PC-3 (cell line): Measurements from ENCODE around the gene MEI1. TPM values are rescaled to one million over a fixed set of nuclear protein-coding genes. Genes with fewer than 3 reads are reported as not detected.
"Not testable (repeated sequence)": the region's sequence is repeated elsewhere in the genome, so short reads cannot be mapped to it uniquely, and the experiment has no call there.

ENCODE experiments used
- ATAC-seq: fragments of 200-7000 bp; cut with Tn5 transposase; 2 replicates; pipeline ENCODE4 v1.9.1; 2020; ENCODE audit warnings: mild to moderate bottlenecking, moderate library complexity
- BruUV-seq: library from RNA; stranded (reverse); fragments of 400-500 nt; replicated peaks from 2 replicates; lab custom pipeline; 2021; lab: Mats Ljungman, UMichigan
- CTCF ChIA-PET: fragments of 300-600 bp; sonication (Branson Sonifier 250); formaldehyde crosslinking; loops from one replicate; lab custom pipeline; 2022; ENCODE audit warnings: antibody characterized with exemption; lab: Charles Lee
- POLR2A ChIA-PET: fragments of 300-600 bp; sonication (Branson Sonifier 250); formaldehyde crosslinking; loops from one replicate; lab custom pipeline; 2022; ENCODE audit warnings: antibody characterized with exemption; ENCODE audit not compliant: unreplicated experiment; lab: Charles Lee
- DNase-seq: peaks from one replicate; pipeline ENCODE4 v3.0.0-alpha.2; 2015
- H2AFZ ChIP-seq: fragments of 300-600 bp; sonication (generic); 2 replicates; pipeline ENCODE4 v1.6.0; 2016; ENCODE audit warnings: antibody characterized with exemption, low read length
- H3F3A ChIP-seq: fragments of 300-600 bp; sonication (generic); one replicate; pipeline ENCODE4 v1.6.0; 2017; ENCODE audit warnings: antibody characterized with exemption, low read length, control low read depth, mild to moderate bottlenecking; ENCODE audit not compliant: unreplicated experiment
- H3K27ac ChIP-seq: fragments of 300-600 bp; sonication (generic); 2 replicates; pipeline ENCODE4 v1.5.1; 2016; ENCODE audit warnings: mild to moderate bottlenecking, low read length
- H3K27me3 ChIP-seq: fragments of 300-600 bp; sonication (generic); 2 replicates; pipeline ENCODE4 v1.6.1; 2016; ENCODE audit warnings: low read length, mixed read lengths
- H3K36me3 ChIP-seq: fragments of 300-600 bp; sonication (generic); 2 replicates; pipeline ENCODE4 v1.6.1; 2016; ENCODE audit warnings: low read depth, mixed run types, low read length, mixed read lengths
- H3K4me1 ChIP-seq: fragments of 300-600 bp; sonication (generic); 2 replicates; pipeline ENCODE4 v1.5.1; 2016; ENCODE audit warnings: low read length; ENCODE audit not compliant: insufficient read depth
- H3K4me2 ChIP-seq: fragments of 300-600 bp; sonication (generic); 2 replicates; pipeline ENCODE4 v1.6.0; 2016; ENCODE audit warnings: low read length
- H3K4me3 ChIP-seq: fragments of 300-600 bp; sonication (generic); 2 replicates; pipeline ENCODE4 v1.5.1; 2016; ENCODE audit warnings: mild to moderate bottlenecking, low read length, mixed read lengths
- H3K79me2 ChIP-seq: fragments of 300-600 bp; sonication (generic); 2 replicates; pipeline ENCODE4 v1.6.1; 2017; ENCODE audit warnings: low read length, mixed read lengths
- H3K9ac ChIP-seq: fragments of 300-600 bp; sonication (generic); 2 replicates; pipeline ENCODE4 v1.6.0; 2016; ENCODE audit warnings: mild to moderate bottlenecking, low read length
- H3K9me2 ChIP-seq: fragments of 300-600 bp; sonication (generic); replicated peaks from 2 replicates; pipeline ENCODE4 v1.6.1; 2016; ENCODE audit warnings: mixed run types, low read length, mixed read lengths
- H3K9me3 ChIP-seq: fragments of 300-600 bp; sonication (generic); 2 replicates; pipeline ENCODE4 v1.6.1; 2016; ENCODE audit warnings: low read length, mixed read lengths
- H4K20me1 ChIP-seq: fragments of 300-600 bp; sonication (generic); 2 replicates; pipeline ENCODE4 v1.6.1; 2016; ENCODE audit warnings: low read length, mixed read lengths
- CTCF ChIP-seq: fragments of 300-600 bp; sonication (generic); conservative IDR thresholded peaks from 2 replicates; pipeline ENCODE4 v1.5.1; 2017; ENCODE audit warnings: antibody characterized with exemption, low read depth, mild to moderate bottlenecking, low read length
- EZH2 ChIP-seq: fragments of 300-600 bp; sonication (generic); IDR thresholded peaks from one replicate; pipeline ENCODE4 v1.6.1; 2017; ENCODE audit warnings: antibody characterized with exemption, mild to moderate bottlenecking, low read length; ENCODE audit not compliant: unreplicated experiment
- EZH2phosphoT487 ChIP-seq: fragments of 300-600 bp; sonication (generic); IDR thresholded peaks from 2 replicates; pipeline ENCODE4 v1.6.1; 2018; ENCODE audit warnings: mild to moderate bottlenecking, antibody characterized with exemption, low read length, borderline replicate concordance
- intact Hi-C: fragments of 100-400 bp; cut with micrococcal nuclease; formaldehyde crosslinking; loops from 2 replicates; pipeline ENCODE4 v1.9.0; 2023
- total RNA-seq: library from RNA; depleted of rRNA; stranded (reverse); fragments of >200 nt; gene quantifications from 2 replicates; pipeline ENCODE4 v1.2.3, GENCODE V29; 2014

The MEI1 gene
- total RNA-seq, 1 experiment from 2014 or later, result 1.4 TPM

DNA sequence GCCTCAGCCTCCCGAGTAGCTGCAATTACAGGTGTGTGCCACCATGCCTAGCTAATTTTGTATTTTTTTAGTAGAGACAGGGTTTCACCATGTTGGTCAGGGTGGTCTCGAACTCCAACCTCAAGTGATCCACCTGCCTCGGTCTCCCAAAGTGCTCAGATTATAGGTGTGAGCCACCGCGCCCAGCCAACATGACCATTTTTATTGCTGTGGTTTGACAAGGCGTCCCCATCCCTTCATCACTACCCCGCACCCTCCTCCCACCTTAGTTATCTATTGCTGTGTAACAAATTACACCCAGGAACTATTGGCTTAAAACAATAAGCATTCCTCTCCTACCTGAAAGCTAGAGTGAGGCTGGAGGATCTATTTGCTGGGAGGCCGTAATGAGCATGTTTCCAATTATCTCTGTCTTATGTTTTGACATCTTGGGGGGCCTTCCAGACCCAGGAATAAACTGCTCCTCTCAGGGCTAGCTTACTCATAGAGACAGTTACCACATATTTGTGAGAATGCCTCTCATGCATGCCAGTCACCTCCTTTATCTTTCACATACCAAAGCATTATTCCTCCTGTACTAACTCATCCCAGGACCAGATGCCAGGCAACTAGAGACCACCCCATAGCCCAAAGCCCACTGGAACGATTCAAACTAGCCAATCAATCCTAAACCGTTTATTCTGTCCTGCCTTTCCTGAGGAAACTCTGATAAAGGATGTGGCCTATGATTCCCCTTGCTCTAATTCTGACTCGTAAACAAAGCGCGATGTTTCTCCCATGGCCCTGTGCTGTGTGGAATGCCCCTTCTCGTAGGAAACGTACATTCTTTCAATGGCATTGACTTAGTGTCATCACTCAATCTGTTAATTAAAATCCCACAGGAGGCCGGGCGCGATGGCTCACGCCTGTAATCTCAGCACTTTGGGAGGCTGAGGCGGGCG is 30.1 kb upstream of the MEI1 start:
- H3K79me2 ChIP-seq, result peaks cover 19% of the 10 kb centered on the region
- POLR2A ChIA-PET, result interaction anchor here (0.5 kb wide), 1 partner anchor 18 kb away, joined by 3 read pairs; no protein-coding TSS in a partner anchor
- CTCF ChIA-PET, result no interaction called here

DNA sequence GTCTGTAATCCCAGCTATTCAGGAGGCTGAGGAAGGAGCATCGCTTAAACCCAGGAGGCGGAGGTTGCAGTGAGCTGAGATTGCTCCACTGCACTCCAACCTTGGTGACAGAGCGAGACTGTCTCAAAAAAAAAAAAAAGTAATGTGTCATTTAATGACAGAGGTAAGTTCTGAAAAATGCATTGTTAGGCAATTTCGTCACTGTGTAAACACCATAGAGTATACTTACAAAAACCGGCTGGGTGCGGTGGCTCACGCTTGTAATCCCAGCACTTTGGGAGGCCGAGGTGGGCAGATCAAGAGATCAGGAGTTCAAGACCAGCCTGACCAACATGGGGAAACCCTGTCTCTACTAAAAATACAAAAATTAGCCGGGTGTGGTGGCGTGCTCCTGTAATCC is 27.2 kb upstream of the MEI1 start:
- H3K36me3 ChIP-seq, H3K4me3 ChIP-seq, CTCF ChIA-PET, H3K9me2 ChIP-seq, H4K20me1 ChIP-seq, intact Hi-C loops, H3K9ac ChIP-seq, H3F3A ChIP-seq, H2AFZ ChIP-seq, POLR2A ChIA-PET, BruUV-seq, H3K9me3 ChIP-seq, H3K27me3 ChIP-seq: not testable (repeated sequence)
- ATAC-seq (peak; percentile 65), DNase-seq (peak; percentile 92)
- H3K27ac ChIP-seq, result peak overlapping the region; percentile 66
- peaks cover 31% of the 10 kb centered on the region for H3K79me2 ChIP-seq
- peaks cover 36% of the 10 kb centered on the region for H3K4me1 ChIP-seq
- H3K4me2 ChIP-seq, result peak overlapping the region; percentile 35; the same call in 1 of the 2 replicates

More for the DNA sequence above, 30.1 kb upstream of the MEI1 start:
- no peak overlapping the region for H2AFZ ChIP-seq
- H3K4me1 ChIP-seq, result peaks cover 39% of the 10 kb centered on the region
- no peaks in the 10 kb centered on the region for H3K27me3 ChIP-seq
- H3K4me3 ChIP-seq, result no peak overlapping the region
- no peaks in the 10 kb centered on the region for H3K9me3 ChIP-seq
- TF ChIP-seq EZH2 (no peak), CTCF (no peak), EZH2phosphoT487 (no peak)
- H3K9me2 ChIP-seq, result no peaks in the 10 kb centered on the region
- BruUV-seq, result TSS peak; percentile 21
- peaks cover 4% of the 10 kb centered on the region for H3F3A ChIP-seq
- peak; percentile 13; the same call in 1 of the 2 replicates for ATAC-seq
- H3K36me3 ChIP-seq, result peaks cover 4% of the 10 kb centered on the region; the same call in 1 of the 2 replicates
- H3K4me2 ChIP-seq, result no peak overlapping the region; the same call in 1 of the 2 replicates
- intact Hi-C loops, result no loop called here
- H4K20me1 ChIP-seq, result no peaks in the 10 kb centered on the region
- H3K27ac ChIP-seq, result peak overlapping the region; percentile 52
- H3K9ac ChIP-seq, result no peak overlapping the region
- DNase-seq, result peak; percentile 59

DNA sequence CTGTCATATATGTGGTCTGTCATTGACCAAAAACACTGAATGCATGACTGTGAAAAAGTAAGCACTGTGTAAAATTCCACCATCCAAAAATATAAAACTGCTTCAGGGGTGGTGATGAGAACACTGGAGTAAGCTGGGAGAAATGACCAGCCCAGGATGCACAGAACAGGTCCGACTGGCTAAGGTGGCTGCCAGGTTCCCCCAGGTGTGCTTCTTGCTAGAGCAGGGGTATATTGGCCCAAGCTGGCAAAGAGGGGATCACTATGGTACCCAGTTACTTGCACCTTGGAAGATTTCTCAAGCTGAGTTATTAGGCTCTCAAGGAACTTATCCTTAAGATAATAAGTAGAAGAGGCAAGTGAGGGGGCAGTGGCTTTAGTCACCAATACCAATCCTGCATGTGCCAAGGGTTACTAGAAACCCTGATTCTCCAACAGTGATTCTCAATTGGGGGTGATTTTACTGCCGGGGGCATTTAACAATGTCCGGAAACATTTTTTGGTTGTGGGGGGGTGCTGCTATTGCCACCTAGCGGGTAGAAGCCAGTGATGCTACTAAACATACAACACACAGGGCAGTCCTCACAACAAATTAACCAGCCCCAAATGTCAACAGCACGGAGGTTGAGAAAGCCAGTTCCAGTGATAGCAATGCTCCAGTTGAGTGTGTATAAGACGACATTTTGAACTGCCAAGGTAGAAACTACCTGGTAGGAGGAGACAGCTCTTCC is 26.4 kb upstream of the MEI1 start:
- H3K9ac ChIP-seq, result no peak overlapping the region
- ChIA-PET CTCF (no interaction called here), POLR2A (interaction anchor here (0.6 to 0.7 kb wide), 2 partner anchors 9 to 160 kb away, joined by 3 to 5 read pairs; no protein-coding TSS in a partner anchor)
- DNase-seq, result peak; percentile 27
- H3K36me3 ChIP-seq, result peaks cover 9% of the 10 kb centered on the region
- intact Hi-C loops, result no loop called here
- no peaks in the 10 kb centered on the region for H3K9me3 ChIP-seq
- no peaks in the 10 kb centered on the region for H3K27me3 ChIP-seq
- BruUV-seq, result no TSS peak
- H4K20me1 ChIP-seq, result no peaks in the 10 kb centered on the region
- peaks cover 29% of the 10 kb centered on the region for H3K4me1 ChIP-seq
- H2AFZ ChIP-seq, result no peak overlapping the region
- H3K9me2 ChIP-seq, result no peaks in the 10 kb centered on the region
- H3K79me2 ChIP-seq, result peaks cover 36% of the 10 kb centered on the region
- TF ChIP-seq CTCF (peak; percentile 42), EZH2phosphoT487 (no peak), EZH2 (no peak)
- no peaks in the 10 kb centered on the region for H3F3A ChIP-seq
- no peak overlapping the region for H3K4me3 ChIP-seq
- peak overlapping the region; percentile 17; the same call in 1 of the 2 replicates for H3K4me2 ChIP-seq
- no peak for ATAC-seq
- H3K27ac ChIP-seq, result peak overlapping the region; percentile 58
